NB4 (cell line): Measurements from ENCODE around the gene AVEN.

Experiments used
- CTCF ChIP-seq: IDR thresholded peaks from one replicate; pipeline ENCODE4 v1.5.1; 2012; ENCODE audit warnings: low read depth, low read length
- MAX ChIP-seq: IDR thresholded peaks from 2 replicates; pipeline ENCODE4 v1.6.1; 2011; ENCODE audit warnings: low read depth, low read length
- MYC ChIP-seq: IDR thresholded peaks from 2 replicates; pipeline ENCODE4 v1.6.1; 2011; ENCODE audit warnings: low read depth, low read length
- POLR2A ChIP-seq: IDR thresholded peaks from 2 replicates; pipeline ENCODE4 v1.6.1; 2011; ENCODE audit warnings: mild to moderate bottlenecking; ENCODE audit not compliant: insufficient read length; ENCODE audit errors: extremely low read depth

- TF ChIP-seq CTCF (no peak), POLR2A (no peak), MAX (no peak), MYC (no peak)
These were observed 19.5 kb downstream of the AVEN start for GRCh38 chr15:34019369-34019990.
